ENCODE results near the gene TTLL11.

GRCh38 chr9:122085260-122085659 is 7.8 kb downstream of the TTLL11 start:
- TF ChIP-seq POLR2AphosphoS5 (IDR thresholded peaks at IDR 0.05; ENCODE audit: low read depth, low read length) (no peak), TAF1 (IDR thresholded peaks at IDR 0.05; ENCODE audit: low read depth, low read length) (no peak), POLR2A (IDR thresholded peaks at IDR 0.05; ENCODE audit: low read depth, low read length) (no peak), SPI1 (IDR thresholded peaks at IDR 0.05; ENCODE audit: low read depth, low read length) (no peak), PAX5 (IDR thresholded peaks at IDR 0.05; ENCODE audit: insufficient read depth, low read length, severe bottlenecking) (no peak)

All from GM12891 (cell line).